ENCODE results near the gene HOXA1.

The HOXA1 gene

DNA sequence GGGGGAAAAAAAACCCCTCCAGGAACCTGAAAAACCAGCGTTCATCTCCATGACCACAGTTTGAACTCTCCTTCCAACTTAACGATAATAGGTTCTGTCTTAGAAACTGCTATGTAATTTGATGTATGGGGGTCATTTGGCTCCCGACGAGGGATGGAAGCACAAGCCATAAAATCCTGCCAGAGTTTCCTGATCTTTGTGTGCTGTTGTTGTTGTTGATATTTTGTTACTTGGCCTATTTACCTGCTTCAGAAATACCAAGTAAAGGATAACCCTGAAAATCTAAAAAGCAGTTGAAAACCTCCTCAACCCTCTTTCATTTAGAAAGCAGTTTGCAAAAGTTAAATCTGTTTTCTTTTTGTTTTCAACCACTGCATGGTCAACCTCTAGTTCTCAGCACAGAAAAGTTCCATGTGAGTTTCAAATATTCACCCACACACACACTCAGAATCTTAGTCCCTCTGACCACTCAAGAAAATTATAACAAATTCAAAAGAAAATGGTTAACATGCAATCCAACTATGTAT lies 16.0 kb upstream of the HOXA1 start:
- Histone ChIP-seq H3F3A (ENCODE audit: insufficient read depth, low read length) (no peaks in the 10 kb centered on the region), H2AFZ (ENCODE audit: low read length) (no peak overlapping the region), H3K9me2 (replicated peaks; ENCODE audit: insufficient read depth, low read length) (no peaks in the 10 kb centered on the region), H3K4me1 (ENCODE audit: low read length) (no peaks in the 10 kb centered on the region), H3K36me3 (replicated peaks; ENCODE audit: insufficient read depth, low read length) (no peaks in the 10 kb centered on the region), H3K27ac (ENCODE audit: low read length) (no peak overlapping the region), H3K27me3 (replicated peaks; ENCODE audit: insufficient read depth, low read length) (peaks cover 32% of the 10 kb centered on the region), H3K9ac (ENCODE audit: low read length) (no peak overlapping the region), H3K9me3 (replicated peaks; ENCODE audit: insufficient read depth, low read length) (no peaks in the 10 kb centered on the region), H3K4me2 (ENCODE audit: low read depth, low read length) (no peak overlapping the region), H3K4me3 (ENCODE audit: low read length) (no peak overlapping the region), H3K79me2 (ENCODE audit: low read length) (no peaks in the 10 kb centered on the region), H4K20me1 (ENCODE audit: insufficient read depth, low read length) (no peaks in the 10 kb centered on the region)
- DNase-seq, result no peak
- TF ChIP-seq EZH2 (optimal IDR thresholded peaks at IDR 0.05; ENCODE audit: low read depth, low read length) (no peak), EZH2phosphoT487 (IDR thresholded peaks at IDR 0.05; ENCODE audit: low read length) (no peak)
- TF ChIP-seq, protein P1, sequence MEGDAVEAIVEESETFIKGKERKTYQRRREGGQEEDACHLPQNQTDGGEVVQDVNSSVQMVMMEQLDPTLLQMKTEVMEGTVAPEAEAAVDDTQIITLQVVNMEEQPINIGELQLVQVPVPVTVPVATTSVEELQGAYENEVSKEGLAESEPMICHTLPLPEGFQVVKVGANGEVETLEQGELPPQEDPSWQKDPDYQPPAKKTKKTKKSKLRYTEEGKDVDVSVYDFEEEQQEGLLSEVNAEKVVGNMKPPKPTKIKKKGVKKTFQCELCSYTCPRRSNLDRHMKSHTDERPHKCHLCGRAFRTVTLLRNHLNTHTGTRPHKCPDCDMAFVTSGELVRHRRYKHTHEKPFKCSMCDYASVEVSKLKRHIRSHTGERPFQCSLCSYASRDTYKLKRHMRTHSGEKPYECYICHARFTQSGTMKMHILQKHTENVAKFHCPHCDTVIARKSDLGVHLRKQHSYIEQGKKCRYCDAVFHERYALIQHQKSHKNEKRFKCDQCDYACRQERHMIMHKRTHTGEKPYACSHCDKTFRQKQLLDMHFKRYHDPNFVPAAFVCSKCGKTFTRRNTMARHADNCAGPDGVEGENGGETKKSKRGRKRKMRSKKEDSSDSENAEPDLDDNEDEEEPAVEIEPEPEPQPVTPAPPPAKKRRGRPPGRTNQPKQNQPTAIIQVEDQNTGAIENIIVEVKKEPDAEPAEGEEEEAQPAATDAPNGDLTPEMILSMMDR (IDR thresholded peaks at IDR 0.05; ENCODE audit: low read length), result no peak

DNA sequence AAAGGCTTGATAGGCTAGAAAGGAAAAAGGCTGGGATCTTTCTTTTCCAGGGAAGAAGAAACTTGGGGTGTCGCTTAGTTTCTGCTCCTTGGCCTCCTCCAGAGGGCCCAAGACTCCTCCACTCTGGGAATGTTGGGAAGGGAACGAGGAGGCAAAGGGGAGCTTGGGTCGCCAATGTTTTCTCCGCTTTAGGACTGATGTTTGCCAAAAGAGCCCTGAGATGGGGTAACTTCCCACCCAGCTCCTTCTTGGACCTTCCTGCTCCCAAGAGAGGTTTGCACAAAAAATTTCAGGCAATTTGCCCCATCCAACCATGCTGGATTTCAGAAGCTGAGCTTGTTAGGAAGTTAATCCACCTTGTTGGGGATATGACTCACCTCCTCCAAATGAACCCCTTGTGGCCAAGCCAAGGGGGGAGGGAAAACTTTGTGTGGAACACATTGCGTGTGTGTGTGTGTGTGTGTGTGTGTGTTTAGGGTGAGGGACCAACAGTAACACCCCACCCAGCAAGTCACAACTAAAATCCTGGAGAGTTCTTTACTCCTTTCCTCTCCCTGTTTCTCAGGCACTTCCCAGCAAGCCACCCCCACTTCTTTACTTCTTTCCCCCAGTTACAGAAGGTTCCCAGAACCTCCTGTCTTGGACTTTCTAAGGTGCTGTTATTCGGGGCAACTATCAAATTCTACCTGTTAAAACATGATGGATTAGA lies 15.4 kb upstream of the HOXA1 start:
- no peak overlapping the region for H3K27ac ChIP-seq (ENCODE audit: low read length)
- no peaks in the 10 kb centered on the region for H3F3A ChIP-seq (ENCODE audit: insufficient read depth, low read length)
- TF ChIP-seq, protein P1 (IDR thresholded peaks at IDR 0.05; ENCODE audit: low read length), result no peak
- TF ChIP-seq EZH2phosphoT487 (IDR thresholded peaks at IDR 0.05; ENCODE audit: low read length) (no peak), EZH2 (optimal IDR thresholded peaks at IDR 0.05; ENCODE audit: low read depth, low read length) (no peak)
- no peak overlapping the region for H2AFZ ChIP-seq (ENCODE audit: low read length)
- H3K27me3 ChIP-seq (replicated peaks; ENCODE audit: insufficient read depth, low read length), result peaks cover 37% of the 10 kb centered on the region
- H3K9ac ChIP-seq (ENCODE audit: low read length), result no peak overlapping the region
- DNase-seq, result no peak
- H3K4me1 ChIP-seq (ENCODE audit: low read length), result no peaks in the 10 kb centered on the region
- H3K9me2 ChIP-seq (replicated peaks; ENCODE audit: insufficient read depth, low read length), result no peaks in the 10 kb centered on the region
- no peaks in the 10 kb centered on the region for H4K20me1 ChIP-seq (ENCODE audit: insufficient read depth, low read length)
- H3K4me2 ChIP-seq (ENCODE audit: low read depth, low read length), result no peak overlapping the region
- H3K9me3 ChIP-seq (replicated peaks; ENCODE audit: insufficient read depth, low read length), result no peaks in the 10 kb centered on the region
- H3K4me3 ChIP-seq (ENCODE audit: low read length), result no peak overlapping the region
- no peaks in the 10 kb centered on the region for H3K36me3 ChIP-seq (replicated peaks; ENCODE audit: insufficient read depth, low read length)
- no peaks in the 10 kb centered on the region for H3K79me2 ChIP-seq (ENCODE audit: low read length)

DNA sequence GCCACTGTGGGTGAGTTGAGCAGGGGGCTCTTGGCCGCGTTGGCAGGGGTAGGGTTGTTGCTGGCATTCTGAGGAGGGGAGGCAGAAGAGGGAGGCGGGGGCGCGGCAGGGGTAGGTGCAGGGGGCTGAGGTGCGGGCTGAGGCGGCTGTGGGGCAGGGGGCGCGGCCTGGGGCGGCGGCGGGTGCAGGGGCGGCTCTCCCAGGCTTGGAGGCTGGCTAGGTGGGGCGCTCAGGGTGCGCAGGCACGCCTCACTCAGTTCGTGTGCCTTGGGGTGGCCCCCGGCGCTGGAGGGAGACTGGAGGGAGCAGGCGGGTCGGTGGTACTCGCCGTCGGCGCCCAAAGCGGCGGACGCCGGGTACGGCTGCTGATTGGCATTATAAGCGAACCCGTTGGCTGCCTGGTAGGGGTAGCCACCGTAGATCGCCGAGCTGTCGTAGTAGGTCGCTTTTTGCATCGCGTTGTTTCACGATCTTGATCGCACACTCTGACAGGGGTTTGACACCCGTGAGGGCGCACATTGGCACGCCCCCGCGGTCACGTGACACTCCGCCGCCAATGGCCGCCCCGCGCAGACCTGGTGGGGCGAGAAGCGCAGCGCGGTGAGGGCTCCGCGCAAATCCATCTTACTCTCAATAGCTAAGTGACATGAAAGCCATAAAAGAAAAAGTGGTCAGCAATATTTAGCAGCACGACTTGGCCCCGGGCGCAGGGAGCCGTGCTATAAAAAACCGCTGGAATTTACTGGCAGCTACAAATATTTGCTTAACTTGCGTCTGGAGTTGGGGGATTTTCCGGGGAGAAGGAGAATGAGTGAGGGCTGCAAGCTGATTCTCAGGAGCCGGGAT lies 14.6 kb upstream of the HOXA1 start:
- Histone ChIP-seq H3K36me3 (replicated peaks; ENCODE audit: insufficient read depth, low read length) (no peaks in the 10 kb centered on the region), H3K79me2 (ENCODE audit: low read length) (no peaks in the 10 kb centered on the region), H3K9me3 (replicated peaks; ENCODE audit: insufficient read depth, low read length) (no peaks in the 10 kb centered on the region), H3K9ac (ENCODE audit: low read length) (no peak overlapping the region), H3K4me2 (ENCODE audit: low read depth, low read length) (no peak overlapping the region), H2AFZ (ENCODE audit: low read length) (no peak overlapping the region), H4K20me1 (ENCODE audit: insufficient read depth, low read length) (no peaks in the 10 kb centered on the region), H3K27me3 (replicated peaks; ENCODE audit: insufficient read depth, low read length) (peaks cover 37% of the 10 kb centered on the region), H3K4me3 (ENCODE audit: low read length) (no peak overlapping the region), H3K27ac (ENCODE audit: low read length) (no peak overlapping the region), H3K4me1 (ENCODE audit: low read length) (no peaks in the 10 kb centered on the region), H3K9me2 (replicated peaks; ENCODE audit: insufficient read depth, low read length) (no peaks in the 10 kb centered on the region), H3F3A (ENCODE audit: insufficient read depth, low read length) (no peaks in the 10 kb centered on the region)
- TF ChIP-seq, protein P1 (IDR thresholded peaks at IDR 0.05; ENCODE audit: low read length), result no peak
- TF ChIP-seq EZH2 (optimal IDR thresholded peaks at IDR 0.05; ENCODE audit: low read depth, low read length), result no peak
- DNase-seq, result no peak
